Keratinocyte (primary cell): Measurements from ENCODE around the gene SLC20A1. TPM values are rescaled to one million over a fixed set of nuclear protein-coding genes. Genes with fewer than 3 reads are reported as not detected.

ENCODE experiments used
- DNase-seq: peaks from one replicate; pipeline ENCODE4 v3.0.0-alpha.2; 2011; ENCODE audit warnings: low read depth, missing footprints, low spot score
- FAIRE-seq: peaks from 2 replicates; lab custom pipeline; 2011; peaks lifted over from hg19 to GRCh38; lab: Jason Lieb, UNC
- H2AFZ ChIP-seq: 2 replicates; pipeline ENCODE4 v1.6.0; 2012; ENCODE audit warnings: low read length, control low read depth, inconsistent platforms; ENCODE audit not compliant: control insufficient read depth
- H3K27ac ChIP-seq: 2 replicates; pipeline ENCODE4 v1.5.1; 2011; ENCODE audit warnings: low read length; ENCODE audit not compliant: control insufficient read depth, insufficient read depth
- H3K27me3 ChIP-seq: 3 replicates; pipeline ENCODE4 v1.6.0; 2011; ENCODE audit warnings: low read length; ENCODE audit not compliant: control insufficient read depth, insufficient read depth; ENCODE audit errors: extremely low read depth
- H3K36me3 ChIP-seq, 2 experiments: 2 replicates in 1 of 2; 3 replicates in 1 of 2; pipeline ENCODE4 v1.5.1; 2011; ENCODE audit warnings: low read length in 2 of 2, mild to moderate bottlenecking in 1 of 2; ENCODE audit not compliant: control insufficient read depth in 2 of 2, insufficient read depth in 2 of 2; ENCODE audit errors: extremely low read depth in 1 of 2
- H3K4me1 ChIP-seq: 3 replicates; pipeline ENCODE4 v1.5.1; 2011; ENCODE audit warnings: low read length; ENCODE audit not compliant: control insufficient read depth, insufficient read depth; ENCODE audit errors: extremely low read depth
- H3K4me2 ChIP-seq: 3 replicates; pipeline ENCODE4 v1.6.0; 2011; ENCODE audit warnings: low read depth, low read length; ENCODE audit not compliant: control insufficient read depth, insufficient read depth; ENCODE audit errors: extremely low read depth
- H3K4me3 ChIP-seq, 3 experiments: fragments of 200-600 bp in 1 of 3; sonication (generic) in 1 of 3; 2 replicates in 2 of 3; 3 replicates in 1 of 3; pipeline ENCODE4 v1.5.1; 2011 to 2016; ENCODE audit warnings: low read length in 3 of 3, mild to moderate bottlenecking in 3 of 3, control low read depth in 2 of 3, inconsistent platforms in 1 of 3, low read depth in 1 of 3, mixed read lengths in 1 of 3, mixed run types in 1 of 3, moderate library complexity in 1 of 3; ENCODE audit not compliant: control insufficient read depth in 2 of 3, insufficient read depth in 2 of 3; ENCODE audit errors: extremely low read depth in 1 of 3
- H3K79me2 ChIP-seq: 2 replicates; pipeline ENCODE4 v1.6.0; 2012; ENCODE audit warnings: low read length; ENCODE audit not compliant: control insufficient read depth, insufficient read depth
- H3K9ac ChIP-seq: 3 replicates; pipeline ENCODE4 v1.6.0; 2011; ENCODE audit warnings: low read length; ENCODE audit not compliant: control insufficient read depth, insufficient read depth; ENCODE audit errors: extremely low read depth
- H3K9me1 ChIP-seq: 3 replicates; pipeline ENCODE4 v1.6.0; 2011; ENCODE audit warnings: low read length; ENCODE audit not compliant: control insufficient read depth, insufficient read depth; ENCODE audit errors: extremely low read depth
- H3K9me3 ChIP-seq: 2 replicates; pipeline ENCODE4 v1.5.1; 2012; ENCODE audit warnings: low read depth, low read length; ENCODE audit not compliant: control insufficient read depth
- H4K20me1 ChIP-seq: 3 replicates; pipeline ENCODE4 v1.6.0; 2011; ENCODE audit warnings: low read length; ENCODE audit not compliant: control insufficient read depth, insufficient read depth; ENCODE audit errors: extremely low read depth
- EZH2 ChIP-seq: IDR thresholded peaks from one replicate; pipeline ENCODE4 v1.6.1; 2012; ENCODE audit warnings: inconsistent platforms, mild to moderate bottlenecking, low read length, moderate library complexity
- dilution Hi-C: fragments of 300-500 bp; cut with MboI; formaldehyde crosslinking; loops from one replicate; pipeline ENCODE4 v1.7.0; 2020; ENCODE audit warnings: low sequenced_read_pairs; ENCODE audit not compliant: extremely low pct_ligation_motif_present
- polyA plus RNA-seq, 5 experiments: library from polyadenylated mRNA; depleted of rRNA in 3 of 5; stranded (reverse) in 3 of 5; stranded (forward) in 1 of 5; unstranded in 1 of 5; fragments of >200 nt; gene quantifications; 1 replicate in 1 of 5; 2 replicates in 3 of 5; 3 replicates in 1 of 5; pipeline versions ENCODE4 v1.2.1 to v1.2.3, GENCODE V29; 2011 to 2012; ENCODE audit warnings: missing spikeins in 2 of 5, low read depth in 1 of 5, low replicate concordance in 1 of 5
- TF ChIP-seq, protein P1 (sequence below), 3 experiments: IDR thresholded peaks in 1 of 3; conservative IDR thresholded peaks in 1 of 3; optimal IDR thresholded peaks in 1 of 3; 2 replicates in 2 of 3; 3 replicates in 1 of 3; pipeline versions ENCODE3 to v1.5.1; 2011; ENCODE audit warnings: low read length in 3 of 3, mild to moderate bottlenecking in 3 of 3, moderate library complexity in 2 of 3, control low read depth in 1 of 3, inconsistent platforms in 1 of 3; ENCODE audit not compliant: insufficient read depth in 2 of 3; ENCODE audit errors: extremely low read depth in 1 of 3

SLC20A1 gene
- polyA plus RNA-seq, 1 donor (not counting 4 experiments of a cell fraction or from before 2014, with no cell fraction given), result 265 TPM

- Histone ChIP-seq H3K4me1 (peaks cover 15% of the 10 kb centered on the region), H2AFZ (no peak overlapping the region), H3K27ac (no peak overlapping the region), H3K27me3 (no peaks in the 10 kb centered on the region), H3K9me1 (no peaks in the 10 kb centered on the region), H3K4me3 (no peak overlapping the region), H3K36me3 (no peaks in the 10 kb centered on the region), H3K79me2 (no peaks in the 10 kb centered on the region), H3K9ac (no peak overlapping the region), H4K20me1 (no peaks in the 10 kb centered on the region), H3K4me2 (no peak overlapping the region), H3K9me3 (no peaks in the 10 kb centered on the region)
- DNase-seq (no peak), FAIRE-seq (no peak)
- TF ChIP-seq EZH2, result no peak
- TF ChIP-seq, protein P1, sequence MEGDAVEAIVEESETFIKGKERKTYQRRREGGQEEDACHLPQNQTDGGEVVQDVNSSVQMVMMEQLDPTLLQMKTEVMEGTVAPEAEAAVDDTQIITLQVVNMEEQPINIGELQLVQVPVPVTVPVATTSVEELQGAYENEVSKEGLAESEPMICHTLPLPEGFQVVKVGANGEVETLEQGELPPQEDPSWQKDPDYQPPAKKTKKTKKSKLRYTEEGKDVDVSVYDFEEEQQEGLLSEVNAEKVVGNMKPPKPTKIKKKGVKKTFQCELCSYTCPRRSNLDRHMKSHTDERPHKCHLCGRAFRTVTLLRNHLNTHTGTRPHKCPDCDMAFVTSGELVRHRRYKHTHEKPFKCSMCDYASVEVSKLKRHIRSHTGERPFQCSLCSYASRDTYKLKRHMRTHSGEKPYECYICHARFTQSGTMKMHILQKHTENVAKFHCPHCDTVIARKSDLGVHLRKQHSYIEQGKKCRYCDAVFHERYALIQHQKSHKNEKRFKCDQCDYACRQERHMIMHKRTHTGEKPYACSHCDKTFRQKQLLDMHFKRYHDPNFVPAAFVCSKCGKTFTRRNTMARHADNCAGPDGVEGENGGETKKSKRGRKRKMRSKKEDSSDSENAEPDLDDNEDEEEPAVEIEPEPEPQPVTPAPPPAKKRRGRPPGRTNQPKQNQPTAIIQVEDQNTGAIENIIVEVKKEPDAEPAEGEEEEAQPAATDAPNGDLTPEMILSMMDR (optimal IDR thresholded peaks at IDR 0.05 in 1 of 3, IDR thresholded peaks at IDR 0.05 in 1 of 3, conservative IDR thresholded peaks at IDR 0.05 in 1 of 3; ENCODE audit: extremely low read depth in 1 of 3, insufficient read depth in 2 of 3, low read length in 3 of 3), result no peak
- dilution Hi-C loops, result no loop called here
Measured at GRCh38 chr2:112633708-112634107, 12.0 kb upstream of the SLC20A1 start.

DNA sequence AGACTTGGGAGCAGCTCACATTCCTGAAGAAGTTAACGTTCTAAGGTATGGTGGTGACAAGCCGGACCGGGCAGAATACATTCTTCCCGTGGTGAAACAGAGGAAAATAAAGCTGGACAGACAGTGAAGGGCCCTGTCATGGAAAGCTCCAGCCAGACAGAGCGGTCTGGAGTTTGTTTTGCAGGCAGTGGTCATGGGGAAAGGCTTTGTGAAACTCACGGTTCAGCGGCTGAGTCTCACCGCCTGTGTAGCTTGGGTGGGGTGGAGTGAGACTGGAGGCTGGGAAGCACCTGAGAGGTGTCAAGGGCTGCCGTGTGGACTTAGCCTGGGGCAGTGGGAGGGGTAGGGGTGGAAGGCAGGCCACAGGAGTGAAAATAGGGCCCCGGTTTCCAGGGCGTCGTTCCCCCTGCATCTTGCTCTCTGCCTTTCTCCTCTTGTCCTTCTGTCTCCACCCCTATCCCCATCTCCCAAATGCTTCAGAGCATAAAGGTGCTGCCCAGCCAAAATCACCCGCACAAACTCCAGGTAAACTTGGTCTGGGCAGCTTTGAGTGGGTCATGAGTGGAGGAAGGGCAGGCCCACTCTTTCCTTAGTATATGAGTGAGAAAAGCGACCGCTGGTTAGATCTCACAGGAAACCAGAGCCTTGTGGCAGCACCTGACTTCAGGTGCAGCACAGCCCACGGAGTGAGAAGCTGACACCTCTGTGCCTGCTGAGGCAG is 11.4 kb upstream of the SLC20A1 start:
- Histone ChIP-seq H3K9ac (no peak overlapping the region), H3K9me1 (no peaks in the 10 kb centered on the region), H3K9me3 (no peaks in the 10 kb centered on the region), H2AFZ (no peak overlapping the region), H3K4me3 (no peak overlapping the region), H3K36me3 (no peaks in the 10 kb centered on the region), H4K20me1 (no peaks in the 10 kb centered on the region), H3K4me1 (peaks cover 13% of the 10 kb centered on the region), H3K27ac (no peak overlapping the region), H3K27me3 (no peaks in the 10 kb centered on the region), H3K4me2 (no peak overlapping the region), H3K79me2 (no peaks in the 10 kb centered on the region)
- FAIRE-seq, result no peak
- DNase-seq, result no peak
- dilution Hi-C loops, result no loop called here
- TF ChIP-seq, protein P1 (optimal IDR thresholded peaks at IDR 0.05 in 1 of 3, IDR thresholded peaks at IDR 0.05 in 1 of 3, conservative IDR thresholded peaks at IDR 0.05 in 1 of 3; ENCODE audit: extremely low read depth in 1 of 3, insufficient read depth in 2 of 3, low read length in 3 of 3), result no peak
- TF ChIP-seq EZH2, result no peak
